Measurements from ENCODE around the gene ELFN2.

The ELFN2 gene

DNA sequence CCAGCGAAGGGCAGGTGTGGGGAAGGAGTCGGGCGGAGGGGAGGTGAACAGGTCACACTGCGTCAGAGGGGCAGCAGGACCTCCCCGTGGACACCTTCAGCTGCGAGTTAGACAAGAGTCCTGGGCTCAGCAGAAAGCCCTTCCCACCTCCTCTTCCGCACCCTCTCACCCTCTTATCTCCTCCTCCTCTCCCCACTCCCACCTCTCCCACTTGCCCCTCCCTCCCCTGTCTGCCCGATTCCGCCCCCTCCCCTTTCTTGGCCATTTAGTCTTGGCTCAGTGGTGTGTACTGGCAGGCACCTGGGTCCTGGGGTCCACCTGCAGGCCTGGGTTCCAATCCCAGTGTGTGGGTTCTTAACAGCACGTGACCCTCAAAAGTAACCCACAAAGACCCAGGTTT, 107.8 kb downstream of the ELFN2 start:
- in situ Hi-C loops (cut with MboI; ENCODE audit: low sequenced_read_pairs) = no loop called here

- in situ Hi-C loops (cut with MboI; ENCODE audit: low sequenced_read_pairs) = no loop called here
Observed at GRCh38 chr22:37318364-37319109, 108.7 kb downstream of the ELFN2 start.
